ENCODE data around the gene SUPT3H. TPM values are rescaled to one million over a fixed set of nuclear protein-coding genes. Genes with fewer than 3 reads are reported as not detected.

The SUPT3H gene
- polyA plus RNA-seq, 3 donors, result 2.4 to 3.5 (median 2.5) TPM

DNA sequence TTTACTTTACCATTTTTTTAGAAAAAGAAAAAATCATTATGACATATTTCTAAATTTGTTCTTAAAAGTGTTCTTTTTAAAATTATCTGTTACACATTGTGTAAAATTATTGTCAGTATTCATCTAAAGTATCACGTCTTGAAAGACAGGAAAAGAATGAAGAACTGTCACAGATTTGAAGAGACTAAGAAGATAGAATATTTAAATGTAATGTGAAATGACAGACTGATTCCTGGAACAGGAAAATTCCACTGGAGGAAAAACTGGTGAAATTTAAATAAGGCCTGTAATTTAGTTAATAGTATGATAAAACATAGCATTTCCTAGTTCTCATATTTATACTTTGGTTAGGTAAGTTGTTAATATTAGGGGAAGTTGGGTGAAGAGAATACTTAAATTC lies 102.4 kb downstream of the SUPT3H start:
- Mint-ChIP-seq H3K36me3 (peaks cover 0 to 2% of the 10 kb centered on the region in 2 donors), H3K27ac (no peak overlapping the region), H3K9me3 (peaks cover 6 to 15% (median 9%) of the 10 kb centered on the region in 7 donors), H3K27me3 (ENCODE audit: low read depth in 3 of 3) (no peaks in the 10 kb centered on the region), H3K4me1 (no peaks in the 10 kb centered on the region), H3K4me3 (no peak overlapping the region)
- Histone ChIP-seq H2AFZ (ENCODE audit: insufficient read depth, low read depth, low read length, poor library complexity, severe bottlenecking) (no peak overlapping the region), H3K36me3 (replicated peaks in 1 of 2; ENCODE audit: control insufficient read depth in 1 of 2, insufficient read depth in 2 of 2, low read length in 2 of 2) (no peaks in the 10 kb centered on the region), H3K4me2 (replicated peaks; ENCODE audit: extremely low read depth, low read length, poor library complexity, severe bottlenecking) (no peak overlapping the region), H3K9me3 (replicated peaks in 1 of 2; ENCODE audit: control insufficient read depth in 1 of 2, insufficient read depth in 1 of 2, low read length in 2 of 2) (peaks cover 11 to 15% of the 10 kb centered on the region in 2 donors), H3K79me2 (ENCODE audit: insufficient read depth, low read length) (no peaks in the 10 kb centered on the region), H3K9ac (ENCODE audit: insufficient read depth, low read length, poor library complexity, severe bottlenecking) (no peak overlapping the region), H3K27me3 (ENCODE audit: control insufficient read depth in 2 of 2, insufficient read depth in 2 of 2, low read length in 2 of 2) (no peaks in the 10 kb centered on the region), H3K4me3 (replicated peaks in 1 of 3; ENCODE audit: low read depth in 2 of 3, low read length in 3 of 3) (no peak overlapping the region), H3K4me1 (ENCODE audit: control insufficient read depth in 1 of 2, insufficient read depth in 2 of 2, low read length in 2 of 2) (no peaks in the 10 kb centered on the region), H4K20me1 (ENCODE audit: insufficient read depth, low read length) (no peaks in the 10 kb centered on the region), H3K27ac (ENCODE audit: low read depth in 1 of 2, low read length in 2 of 2) (no peak overlapping the region)
- intact Hi-C loops (cut with micrococcal nuclease), result no loop called here
- TF ChIP-seq, protein P1, sequence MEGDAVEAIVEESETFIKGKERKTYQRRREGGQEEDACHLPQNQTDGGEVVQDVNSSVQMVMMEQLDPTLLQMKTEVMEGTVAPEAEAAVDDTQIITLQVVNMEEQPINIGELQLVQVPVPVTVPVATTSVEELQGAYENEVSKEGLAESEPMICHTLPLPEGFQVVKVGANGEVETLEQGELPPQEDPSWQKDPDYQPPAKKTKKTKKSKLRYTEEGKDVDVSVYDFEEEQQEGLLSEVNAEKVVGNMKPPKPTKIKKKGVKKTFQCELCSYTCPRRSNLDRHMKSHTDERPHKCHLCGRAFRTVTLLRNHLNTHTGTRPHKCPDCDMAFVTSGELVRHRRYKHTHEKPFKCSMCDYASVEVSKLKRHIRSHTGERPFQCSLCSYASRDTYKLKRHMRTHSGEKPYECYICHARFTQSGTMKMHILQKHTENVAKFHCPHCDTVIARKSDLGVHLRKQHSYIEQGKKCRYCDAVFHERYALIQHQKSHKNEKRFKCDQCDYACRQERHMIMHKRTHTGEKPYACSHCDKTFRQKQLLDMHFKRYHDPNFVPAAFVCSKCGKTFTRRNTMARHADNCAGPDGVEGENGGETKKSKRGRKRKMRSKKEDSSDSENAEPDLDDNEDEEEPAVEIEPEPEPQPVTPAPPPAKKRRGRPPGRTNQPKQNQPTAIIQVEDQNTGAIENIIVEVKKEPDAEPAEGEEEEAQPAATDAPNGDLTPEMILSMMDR (IDR thresholded peaks at IDR 0.05), result no peak
- DNase-seq, result no peak
- WGBS (ENCODE audit: insufficient coverage), result no CpG with 5 or more reads among the region's 1 CpG

- no peak for DNase-seq
- Histone ChIP-seq H4K20me1 (ENCODE audit: insufficient read depth, low read length) (no peaks in the 10 kb centered on the region), H3K9me3 (replicated peaks in 1 of 2; ENCODE audit: control insufficient read depth in 1 of 2, insufficient read depth in 1 of 2, low read length in 2 of 2) (peaks cover 11% of the 10 kb centered on the region in 2 donors), H3K27me3 (ENCODE audit: control insufficient read depth in 2 of 2, insufficient read depth in 2 of 2, low read length in 2 of 2) (no peaks in the 10 kb centered on the region), H3K79me2 (ENCODE audit: insufficient read depth, low read length) (no peaks in the 10 kb centered on the region), H3K9ac (ENCODE audit: insufficient read depth, low read length, poor library complexity, severe bottlenecking) (no peak overlapping the region), H3K4me2 (replicated peaks; ENCODE audit: extremely low read depth, low read length, poor library complexity, severe bottlenecking) (no peak overlapping the region), H2AFZ (ENCODE audit: insufficient read depth, low read depth, low read length, poor library complexity, severe bottlenecking) (no peak overlapping the region), H3K4me1 (ENCODE audit: control insufficient read depth in 1 of 2, insufficient read depth in 2 of 2, low read length in 2 of 2) (no peaks in the 10 kb centered on the region), H3K4me3 (replicated peaks in 1 of 3; ENCODE audit: low read depth in 2 of 3, low read length in 3 of 3) (no peak overlapping the region), H3K27ac (ENCODE audit: low read depth in 1 of 2, low read length in 2 of 2) (no peak overlapping the region), H3K36me3 (replicated peaks in 1 of 2; ENCODE audit: control insufficient read depth in 1 of 2, insufficient read depth in 2 of 2, low read length in 2 of 2) (no peaks in the 10 kb centered on the region)
- WGBS (ENCODE audit: insufficient coverage), result no CpG with 5 or more reads among the region's 2 CpGs
- H3K4me1 Mint-ChIP-seq, result no peaks in the 10 kb centered on the region
- no peak overlapping the region for H3K4me3 Mint-ChIP-seq
- H3K36me3 Mint-ChIP-seq, result peaks cover 0 to 2% of the 10 kb centered on the region in 2 donors
- H3K27ac Mint-ChIP-seq, result no peak overlapping the region
- intact Hi-C loops (cut with micrococcal nuclease), result no loop called here
- TF ChIP-seq, protein P1 (IDR thresholded peaks at IDR 0.05), result no peak
- H3K27me3 Mint-ChIP-seq (ENCODE audit: low read depth in 3 of 3), result no peaks in the 10 kb centered on the region
- peaks cover 6 to 15% (median 9%) of the 10 kb centered on the region in 7 donors for H3K9me3 Mint-ChIP-seq
Measured at GRCh38 chr6:45272626-45273025, 105.1 kb downstream of the SUPT3H start.
